Stimulated activated CD8-positive, alpha-beta memory T cell treated with anti-CD3 and anti-CD28 coated beads, Interleukin-2, amount 100 ng/mL, for 1 hour (primary cell): ENCODE data around the gene CALHM6.
"Not testable (repeated sequence)": the region's sequence is repeated elsewhere in the genome, so short reads cannot be mapped to it uniquely, and the experiment has no call there.

ENCODE experiments used
- DNase-seq, 2 donors: peaks; one replicate each; pipeline ENCODE4 v3.0.0-alpha.2; 2020; ENCODE audit warnings: low read depth in 2 of 2

The CALHM6 gene

DNA sequence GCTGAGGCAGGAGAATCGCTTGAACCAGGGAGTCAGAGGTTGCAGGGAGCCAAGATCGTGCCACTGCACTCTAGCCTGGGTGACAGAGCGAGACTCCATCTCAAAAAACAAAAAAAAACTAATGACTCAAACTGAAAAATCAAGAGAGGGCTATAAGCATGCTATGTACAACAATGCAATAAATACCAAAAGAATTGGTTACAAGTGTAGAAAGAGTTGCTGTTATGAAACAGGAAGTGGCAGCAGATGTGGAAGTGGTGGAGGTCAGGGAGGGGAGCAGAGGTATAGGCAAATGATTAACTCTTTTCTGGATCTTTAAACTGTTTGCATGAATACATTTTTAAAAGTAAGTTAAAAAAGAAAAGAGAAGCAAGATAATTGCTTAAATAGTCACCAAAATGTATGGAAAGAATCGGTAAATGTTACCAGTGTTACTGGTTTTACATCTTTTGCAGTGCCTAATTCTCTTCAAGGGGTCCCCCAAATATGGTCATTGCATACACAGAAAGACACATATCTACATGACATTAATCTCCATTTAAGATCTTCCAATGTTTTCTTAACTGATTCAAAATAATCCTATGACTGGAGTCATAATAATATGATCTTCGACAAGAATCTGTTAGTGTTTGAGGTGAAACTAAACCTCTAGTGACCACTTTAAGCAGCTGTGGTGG, 15.0 kb downstream of the CALHM6 start:
- no peak for DNase-seq

DNA sequence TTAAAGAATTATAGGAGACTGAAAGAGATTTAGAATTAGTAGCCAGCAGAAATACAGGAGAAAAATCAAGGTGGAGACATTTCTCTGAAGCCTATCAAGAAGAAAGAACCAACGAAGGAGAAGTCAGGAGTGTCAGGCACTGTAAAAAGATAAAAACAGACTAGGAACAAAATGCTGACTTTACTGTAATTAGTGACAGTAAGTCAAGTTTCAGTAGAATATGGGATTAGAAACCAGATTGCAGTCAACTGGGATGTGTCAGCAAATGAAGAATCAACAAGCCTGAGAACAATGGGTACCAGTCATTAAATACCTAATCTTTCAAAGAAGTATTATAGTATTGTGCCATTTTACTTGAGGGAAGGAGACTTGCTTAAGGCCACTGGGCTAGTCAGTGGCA, 21.6 kb downstream of the CALHM6 start:
- no peak for DNase-seq

DNA sequence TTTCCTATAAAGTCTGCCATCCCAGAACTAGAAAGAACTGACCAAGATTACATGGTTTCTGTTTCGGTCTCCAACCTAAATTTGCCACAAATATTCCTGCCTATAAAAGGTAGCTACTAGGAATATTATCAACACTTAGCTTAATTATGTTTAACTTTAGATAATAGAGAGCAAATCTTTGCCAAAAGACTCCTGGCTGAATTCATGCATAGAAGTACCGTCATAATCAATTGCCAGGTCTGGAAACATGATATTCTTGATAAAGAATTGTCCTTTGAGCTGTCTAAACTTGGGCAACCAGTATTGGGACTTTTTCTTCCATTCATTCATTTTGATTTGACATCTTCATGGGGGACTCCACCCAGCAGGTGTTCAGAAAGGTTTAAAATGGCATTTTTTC, 22.4 kb downstream of the CALHM6 start:
- DNase-seq, result no peak

DNA sequence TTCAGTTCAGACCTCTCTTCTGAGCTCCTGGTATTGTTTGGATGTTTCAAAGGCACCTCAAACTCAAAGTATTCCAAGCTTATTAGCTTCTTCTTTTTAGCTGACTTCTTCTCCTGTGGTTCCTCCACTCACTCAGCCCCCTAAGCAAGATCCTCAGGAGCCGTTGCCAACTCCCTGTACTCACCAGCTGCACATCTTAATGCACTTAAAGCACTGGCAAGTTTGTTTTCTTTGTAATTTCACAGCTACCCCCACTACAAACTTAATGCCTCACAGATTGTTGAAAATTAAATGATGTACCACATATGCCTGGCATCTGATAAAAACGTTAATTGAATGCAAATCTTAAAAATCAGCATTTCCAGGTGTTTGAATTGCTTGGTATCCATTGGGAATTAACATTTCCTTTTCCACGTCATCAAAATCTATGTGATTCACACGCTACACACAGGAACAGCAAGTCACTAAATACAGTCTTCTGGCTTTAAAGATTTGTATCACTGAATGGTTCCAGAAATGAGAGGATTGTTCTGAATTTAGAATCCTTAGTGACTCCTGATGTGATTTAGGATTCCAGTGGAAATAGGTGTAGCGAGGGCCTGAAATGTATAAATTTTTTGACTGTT, 24.5 kb downstream of the CALHM6 start:
- DNase-seq, result no peak

DNA sequence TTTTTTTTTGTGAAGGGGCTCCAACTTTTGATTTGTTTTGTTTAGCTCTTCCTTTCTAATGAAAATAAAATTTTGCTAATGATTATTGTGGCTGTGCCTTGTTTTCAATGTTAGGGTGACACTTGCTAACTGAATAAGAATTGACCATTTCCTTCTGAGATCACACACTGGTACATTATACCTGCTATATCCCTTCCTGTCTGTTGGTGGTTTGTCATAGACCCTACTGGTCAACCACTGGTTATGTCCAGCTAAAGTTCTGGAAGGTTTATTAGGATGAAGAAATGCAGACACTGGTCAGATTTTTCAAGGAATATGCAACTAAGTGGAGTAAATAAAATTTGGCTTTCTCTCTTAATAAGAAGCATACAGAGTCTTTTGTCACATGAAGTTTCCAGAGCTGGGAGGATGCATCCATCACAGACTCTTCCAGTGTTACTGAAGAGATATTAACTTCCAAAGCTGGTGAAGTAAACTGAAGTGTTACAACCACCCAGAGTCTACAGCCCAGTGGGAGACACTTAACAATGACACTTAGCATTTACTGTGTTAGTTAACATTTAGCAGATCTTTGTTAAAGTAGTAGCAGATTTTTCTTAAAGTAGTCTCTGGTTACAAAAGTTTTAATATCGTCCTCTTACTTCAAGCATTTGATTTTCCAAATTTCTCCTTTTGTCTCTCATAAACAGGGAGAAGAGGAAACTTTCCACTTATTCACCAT, 30.6 kb downstream of the CALHM6 start:
- DNase-seq, result no peak

GRCh38 chr6:116492331-116493067, 31.3 kb downstream of the CALHM6 start:
- DNase-seq, result no peak

DNA sequence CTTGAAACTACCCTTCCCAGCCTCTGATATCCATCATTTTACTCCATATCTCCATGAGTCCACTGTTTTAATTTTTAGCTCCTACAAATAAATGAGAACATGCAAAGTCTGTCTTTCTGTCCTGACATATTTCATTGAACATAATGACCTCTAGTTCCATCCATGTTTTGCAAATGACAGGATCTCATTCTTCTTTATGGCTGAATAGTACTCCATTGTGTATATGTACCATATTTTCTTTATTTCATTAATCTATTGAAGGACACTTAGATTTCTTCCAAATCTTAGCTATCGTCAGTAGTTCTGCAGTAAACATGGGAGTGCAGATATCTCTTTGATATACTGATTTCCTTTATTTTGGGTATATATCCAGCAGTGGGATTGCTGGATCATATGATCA, 34.0 kb downstream of the CALHM6 start:
- DNase-seq, result not testable (repeated sequence)

DNA sequence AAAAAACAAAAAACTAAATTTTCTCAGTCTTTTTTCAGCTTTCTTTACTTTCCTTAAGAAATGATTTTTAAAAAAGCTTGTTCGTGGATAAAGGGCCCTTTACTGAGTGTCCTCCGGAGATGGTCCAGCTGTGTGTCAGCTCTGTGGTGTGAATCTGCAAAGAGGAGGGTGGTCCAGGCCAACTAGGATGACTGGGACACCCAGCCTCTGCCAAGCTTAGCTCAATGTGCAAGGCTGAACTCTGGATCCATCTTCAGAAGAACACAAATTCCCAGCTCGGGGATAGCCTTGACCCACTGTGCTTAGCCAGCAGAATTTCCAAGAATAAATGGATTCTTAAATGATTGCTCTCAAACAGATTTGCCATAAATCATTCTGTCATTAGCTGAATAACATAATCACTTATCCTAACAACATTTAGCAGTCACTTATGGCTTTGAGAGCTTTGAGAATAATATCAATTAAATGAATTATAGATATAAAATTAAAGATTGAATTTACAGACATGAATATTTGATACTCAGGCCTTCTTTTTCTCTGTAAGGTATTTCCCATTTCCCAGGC, 36.0 kb downstream of the CALHM6 start:
- no peak for DNase-seq

DNA sequence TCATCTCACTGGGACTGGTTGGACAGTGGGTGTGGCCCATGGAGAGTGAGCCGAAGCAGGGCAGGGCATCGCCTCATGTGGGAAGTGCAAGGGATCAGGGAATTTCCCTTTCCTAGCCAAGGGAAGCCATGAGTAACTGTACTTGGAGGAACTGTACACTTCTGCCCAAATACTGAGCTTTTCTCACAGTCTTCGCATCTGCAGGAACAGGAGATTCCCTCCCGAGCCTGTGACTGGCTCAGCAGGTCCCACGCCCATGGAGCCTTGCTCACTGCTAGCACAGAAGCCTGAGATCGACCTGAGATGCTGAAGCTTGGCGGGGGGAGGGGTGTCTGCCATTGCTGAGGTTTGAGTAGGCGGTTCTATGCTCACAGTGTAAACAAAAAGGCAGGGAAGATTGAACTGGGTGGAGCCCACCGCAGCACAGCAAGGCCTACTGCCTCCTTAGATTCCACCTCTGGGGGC, 39.8 kb downstream of the CALHM6 start:
- DNase-seq, result no peak

GRCh38 chr6:116507324-116507723, 46.1 kb downstream of the CALHM6 start:
- no peak for DNase-seq

DNA sequence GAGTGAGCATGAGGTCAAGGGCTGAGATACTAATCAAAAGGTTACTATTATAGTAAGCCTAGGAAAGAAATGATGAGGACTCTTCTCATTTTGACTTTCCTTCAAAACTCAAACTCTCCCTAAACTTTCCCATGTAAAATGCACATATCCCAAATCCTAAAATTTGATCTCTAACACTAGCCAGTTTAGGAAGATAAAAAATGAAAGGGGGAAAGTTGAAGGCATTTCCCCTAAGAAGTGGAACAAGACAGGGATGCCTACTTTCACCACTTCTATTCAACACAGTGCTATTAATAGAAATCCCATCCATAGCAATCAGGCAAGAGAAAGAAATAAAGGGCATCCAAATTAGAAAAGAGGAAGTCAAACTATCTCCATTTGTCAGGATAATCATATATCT, 47.4 kb downstream of the CALHM6 start:
- no peak for DNase-seq

DNA sequence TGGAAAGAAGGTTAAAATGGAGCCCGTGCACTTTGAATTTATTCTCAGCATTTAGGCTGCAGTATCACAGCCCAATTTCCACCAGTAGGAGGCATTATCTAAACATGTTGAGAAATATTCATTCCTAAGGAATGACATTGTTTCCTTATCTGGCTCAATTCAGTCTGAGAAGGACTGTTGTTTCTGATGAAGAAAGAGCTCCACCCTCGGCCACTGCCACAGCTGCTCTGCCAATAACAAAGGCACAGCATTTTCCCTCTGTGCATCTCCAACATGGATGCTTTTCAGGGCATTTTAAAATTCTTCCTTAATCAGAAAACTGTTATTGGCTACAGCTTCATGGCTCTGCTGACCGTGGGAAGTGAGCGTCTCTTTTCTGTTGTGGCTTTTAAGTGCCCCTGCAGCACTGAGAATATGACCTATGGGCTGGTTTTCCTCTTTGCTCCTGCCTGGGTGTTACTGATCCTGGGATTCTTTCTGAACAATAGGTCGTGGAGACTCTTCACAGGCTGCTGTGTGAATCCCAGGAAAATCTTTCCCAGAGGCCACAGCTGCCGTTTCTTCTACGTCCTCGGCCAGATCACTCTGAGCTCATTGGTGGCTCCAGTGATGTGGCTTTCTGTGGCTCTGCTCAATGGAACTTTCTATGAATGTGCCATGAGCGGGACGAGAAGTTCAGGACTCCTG, 50.4 kb downstream of the CALHM6 start, which contains the start of gene CALHM5:
TSS of gene CALHM5 (plus strand) at position 216 of the 687 bp plus-strand sequence. CDS start at position 274, 58 bp downstream.
- DNase-seq, result no peak

DNA sequence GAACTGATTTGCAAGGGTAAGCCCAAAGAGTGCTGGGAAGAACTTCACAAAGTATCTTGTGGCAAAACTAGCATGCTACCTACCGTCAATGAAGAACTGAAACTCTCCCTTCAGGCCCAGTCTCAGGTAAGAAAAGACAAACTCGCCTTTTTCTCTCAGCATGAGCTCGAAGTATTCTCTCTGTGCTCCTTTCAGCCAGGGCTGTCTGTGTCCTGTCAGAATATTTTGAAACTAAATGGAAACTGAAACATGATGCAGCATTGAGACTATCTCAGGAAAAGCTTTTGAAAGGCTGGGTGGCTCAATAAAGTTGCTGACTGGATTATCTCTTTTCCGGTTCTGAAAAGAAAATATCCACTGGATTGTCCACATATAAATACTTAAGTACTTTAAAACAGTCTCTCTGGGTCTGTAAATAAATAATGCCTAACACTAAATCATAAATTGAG, 51.0 kb downstream of the CALHM6 start:
- no peak for DNase-seq

GRCh38 chr6:116512734-116513133, 51.6 kb downstream of the CALHM6 start:
- DNase-seq, result no peak
